ENCODE measurements around the gene TMEM272.

- TF ChIP-seq CTCF (IDR thresholded peaks at IDR 0.05) (no peak), EZH2 (IDR thresholded peaks at IDR 0.05; ENCODE audit: borderline replicate concordance, insufficient read depth, low read depth, low read length, poor library complexity, severe bottlenecking) (no peak)
These were observed 30.9 kb downstream of the TMEM272 start for GRCh38 chr13:51814071-51814470.
